Measurements from ENCODE around the gene BICRAL.
"Not testable (repeated sequence)": the region's sequence is repeated elsewhere in the genome, so short reads cannot be mapped to it uniquely, and the experiment has no call there.

Gene BICRAL

GRCh38 chr6:42795651-42796050 is 13.8 kb downstream of the BICRAL start:
- no peak for DNase-seq

- DNase-seq = no peak
These were observed 14.3 kb downstream of the BICRAL start for GRCh38 chr6:42796171-42796570.

- DNase-seq = not testable (repeated sequence)
These were observed 15.8 kb downstream of the BICRAL start for GRCh38 chr6:42797696-42798095.

- DNase-seq = no peak
These were observed 23.5 kb downstream of the BICRAL start for GRCh38 chr6:42805297-42805861.

- DNase-seq = not testable (repeated sequence)
These were observed 24.5 kb downstream of the BICRAL start for GRCh38 chr6:42806359-42806758.

GRCh38 chr6:42808492-42809483 is 26.9 kb downstream of the BICRAL start:
- DNase-seq = no peak

- no peak for DNase-seq
These were observed 31.3 kb downstream of the BICRAL start for GRCh38 chr6:42813074-42813645.

GRCh38 chr6:42813906-42814444 is 32.1 kb downstream of the BICRAL start:
- DNase-seq = no peak

- DNase-seq = not testable (repeated sequence)
These were observed 33.9 kb downstream of the BICRAL start for GRCh38 chr6:42815726-42816125.

GRCh38 chr6:42817907-42818306 is 36.1 kb downstream of the BICRAL start:
- DNase-seq = no peak

GRCh38 chr6:42818416-42818815 is 36.6 kb downstream of the BICRAL start:
- DNase-seq = no peak

- DNase-seq = no peak
These were observed 37.0 kb downstream of the BICRAL start for GRCh38 chr6:42818878-42819277.

GRCh38 chr6:42819803-42820511 is 38.1 kb downstream of the BICRAL start:
- DNase-seq = no peak

GRCh38 chr6:42820512-42821340 is 38.9 kb downstream of the BICRAL start:
- no peak for DNase-seq

- DNase-seq = no peak
These were observed 39.5 kb downstream of the BICRAL start for GRCh38 chr6:42821341-42821668.

GRCh38 chr6:42821846-42822245 is 40.0 kb downstream of the BICRAL start:
- DNase-seq = no peak

GRCh38 chr6:42829561-42830092 is 47.8 kb downstream of the BICRAL start:
- no peak for DNase-seq

GRCh38 chr6:42831237-42831636 is 49.4 kb downstream of the BICRAL start:
- no peak for DNase-seq

GRCh38 chr6:42834056-42834455 is 52.2 kb downstream of the BICRAL start:
- DNase-seq = no peak

GRCh38 chr6:42841844-42842584 is 60.2 kb downstream of the BICRAL start:
- no peak for DNase-seq

GRCh38 chr6:42845327-42845694 is 63.5 kb downstream of the BICRAL start:
- no peak for DNase-seq
